ENCODE measurements around the gene CMPK2.

DNA sequence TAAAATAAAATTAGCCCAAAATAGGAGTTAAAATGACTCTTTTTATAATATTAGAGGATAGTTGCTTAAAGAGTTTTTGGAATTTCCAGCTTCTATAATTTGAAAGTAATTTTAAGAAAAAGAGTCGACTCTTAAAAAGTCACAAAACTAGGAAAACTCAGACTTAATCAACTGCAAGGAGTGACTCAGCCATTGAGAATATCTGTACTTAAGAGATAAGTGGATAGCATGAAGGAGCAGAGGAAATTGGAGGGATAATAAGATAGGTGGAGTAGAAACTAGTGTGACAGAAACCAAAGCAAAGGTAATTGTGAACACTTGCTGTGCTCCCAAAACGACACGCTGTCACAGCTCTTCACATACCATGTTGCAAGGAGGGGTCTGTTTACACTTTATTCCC, 20.3 kb upstream of the CMPK2 start:
- no peak for TF ChIP-seq EZH2 (IDR thresholded peaks at IDR 0.05; ENCODE audit: low read length, missing control alignments)
- TF ChIP-seq, protein P1, sequence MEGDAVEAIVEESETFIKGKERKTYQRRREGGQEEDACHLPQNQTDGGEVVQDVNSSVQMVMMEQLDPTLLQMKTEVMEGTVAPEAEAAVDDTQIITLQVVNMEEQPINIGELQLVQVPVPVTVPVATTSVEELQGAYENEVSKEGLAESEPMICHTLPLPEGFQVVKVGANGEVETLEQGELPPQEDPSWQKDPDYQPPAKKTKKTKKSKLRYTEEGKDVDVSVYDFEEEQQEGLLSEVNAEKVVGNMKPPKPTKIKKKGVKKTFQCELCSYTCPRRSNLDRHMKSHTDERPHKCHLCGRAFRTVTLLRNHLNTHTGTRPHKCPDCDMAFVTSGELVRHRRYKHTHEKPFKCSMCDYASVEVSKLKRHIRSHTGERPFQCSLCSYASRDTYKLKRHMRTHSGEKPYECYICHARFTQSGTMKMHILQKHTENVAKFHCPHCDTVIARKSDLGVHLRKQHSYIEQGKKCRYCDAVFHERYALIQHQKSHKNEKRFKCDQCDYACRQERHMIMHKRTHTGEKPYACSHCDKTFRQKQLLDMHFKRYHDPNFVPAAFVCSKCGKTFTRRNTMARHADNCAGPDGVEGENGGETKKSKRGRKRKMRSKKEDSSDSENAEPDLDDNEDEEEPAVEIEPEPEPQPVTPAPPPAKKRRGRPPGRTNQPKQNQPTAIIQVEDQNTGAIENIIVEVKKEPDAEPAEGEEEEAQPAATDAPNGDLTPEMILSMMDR (conservative IDR thresholded peaks at IDR 0.05 in 1 of 2, IDR thresholded peaks at IDR 0.05 in 1 of 2; ENCODE audit: low read depth in 1 of 2, low read length in 2 of 2): no peak
